ENCODE results near the gene OR2AG2.

DNA sequence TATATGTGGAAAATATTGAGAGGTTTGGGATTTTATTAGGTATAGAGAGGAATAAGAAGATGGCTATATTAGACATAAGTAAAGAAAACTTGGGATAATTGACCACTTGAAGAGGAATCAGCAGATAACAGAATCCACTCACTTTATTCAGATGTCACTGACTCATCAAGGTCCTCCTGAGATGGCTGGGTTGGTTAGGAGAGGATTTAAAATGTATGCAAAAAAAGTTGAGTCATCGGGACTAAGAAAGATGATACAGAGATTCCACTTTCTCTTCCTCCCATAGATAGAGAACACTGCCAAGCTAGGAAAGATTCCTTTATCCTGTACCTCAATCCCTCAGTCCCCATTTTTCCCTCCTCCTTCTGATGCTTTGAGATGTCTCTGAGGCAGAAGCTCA is 27.6 kb upstream of the OR2AG2 start, which contains the start of gene OR6A2:
- TF ChIP-seq, protein P1, sequence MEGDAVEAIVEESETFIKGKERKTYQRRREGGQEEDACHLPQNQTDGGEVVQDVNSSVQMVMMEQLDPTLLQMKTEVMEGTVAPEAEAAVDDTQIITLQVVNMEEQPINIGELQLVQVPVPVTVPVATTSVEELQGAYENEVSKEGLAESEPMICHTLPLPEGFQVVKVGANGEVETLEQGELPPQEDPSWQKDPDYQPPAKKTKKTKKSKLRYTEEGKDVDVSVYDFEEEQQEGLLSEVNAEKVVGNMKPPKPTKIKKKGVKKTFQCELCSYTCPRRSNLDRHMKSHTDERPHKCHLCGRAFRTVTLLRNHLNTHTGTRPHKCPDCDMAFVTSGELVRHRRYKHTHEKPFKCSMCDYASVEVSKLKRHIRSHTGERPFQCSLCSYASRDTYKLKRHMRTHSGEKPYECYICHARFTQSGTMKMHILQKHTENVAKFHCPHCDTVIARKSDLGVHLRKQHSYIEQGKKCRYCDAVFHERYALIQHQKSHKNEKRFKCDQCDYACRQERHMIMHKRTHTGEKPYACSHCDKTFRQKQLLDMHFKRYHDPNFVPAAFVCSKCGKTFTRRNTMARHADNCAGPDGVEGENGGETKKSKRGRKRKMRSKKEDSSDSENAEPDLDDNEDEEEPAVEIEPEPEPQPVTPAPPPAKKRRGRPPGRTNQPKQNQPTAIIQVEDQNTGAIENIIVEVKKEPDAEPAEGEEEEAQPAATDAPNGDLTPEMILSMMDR (IDR thresholded peaks at IDR 0.05), result no peak
- no peak for TF ChIP-seq POLR2AphosphoS5 (IDR thresholded peaks at IDR 0.05)
- TF ChIP-seq POLR2A (IDR thresholded peaks at IDR 0.05), result no peak

All from sigmoid colon (tissue), 4 donors.